ENCODE results near the gene AKAP11. TPM values are rescaled to one million over a fixed set of nuclear protein-coding genes. Genes with fewer than 3 reads are reported as not detected.

AKAP11 gene
- total and polyA plus RNA-seq, 7 donors = 2.5 to 51.2 (median 38.1) TPM

DNA sequence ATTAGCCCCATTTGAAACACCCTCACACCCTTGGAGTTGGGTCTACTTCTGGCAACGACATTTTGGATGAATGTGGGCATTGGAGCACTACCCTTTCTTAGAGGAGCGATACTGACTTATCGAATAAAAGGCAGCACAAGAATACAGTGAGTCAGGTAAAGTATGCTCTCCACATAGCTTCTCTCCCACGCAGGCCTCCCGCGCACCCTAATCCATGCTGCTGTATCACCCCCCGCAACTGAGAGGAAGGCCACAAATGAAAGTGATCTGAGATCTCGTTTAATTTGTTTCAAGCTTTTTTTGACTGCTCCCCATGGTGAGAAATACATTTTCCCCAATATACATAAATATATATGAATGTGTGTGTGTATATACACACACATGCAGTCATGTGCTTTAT lies 25.4 kb upstream of the AKAP11 start:
- no peak for TF ChIP-seq POLR2A (IDR thresholded peaks at IDR 0.05)
- no peak for TF ChIP-seq POLR2AphosphoS5 (IDR thresholded peaks at IDR 0.05)
- TF ChIP-seq EP300 (IDR thresholded peaks at IDR 0.05) = no peak
- TF ChIP-seq, protein P1, sequence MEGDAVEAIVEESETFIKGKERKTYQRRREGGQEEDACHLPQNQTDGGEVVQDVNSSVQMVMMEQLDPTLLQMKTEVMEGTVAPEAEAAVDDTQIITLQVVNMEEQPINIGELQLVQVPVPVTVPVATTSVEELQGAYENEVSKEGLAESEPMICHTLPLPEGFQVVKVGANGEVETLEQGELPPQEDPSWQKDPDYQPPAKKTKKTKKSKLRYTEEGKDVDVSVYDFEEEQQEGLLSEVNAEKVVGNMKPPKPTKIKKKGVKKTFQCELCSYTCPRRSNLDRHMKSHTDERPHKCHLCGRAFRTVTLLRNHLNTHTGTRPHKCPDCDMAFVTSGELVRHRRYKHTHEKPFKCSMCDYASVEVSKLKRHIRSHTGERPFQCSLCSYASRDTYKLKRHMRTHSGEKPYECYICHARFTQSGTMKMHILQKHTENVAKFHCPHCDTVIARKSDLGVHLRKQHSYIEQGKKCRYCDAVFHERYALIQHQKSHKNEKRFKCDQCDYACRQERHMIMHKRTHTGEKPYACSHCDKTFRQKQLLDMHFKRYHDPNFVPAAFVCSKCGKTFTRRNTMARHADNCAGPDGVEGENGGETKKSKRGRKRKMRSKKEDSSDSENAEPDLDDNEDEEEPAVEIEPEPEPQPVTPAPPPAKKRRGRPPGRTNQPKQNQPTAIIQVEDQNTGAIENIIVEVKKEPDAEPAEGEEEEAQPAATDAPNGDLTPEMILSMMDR (IDR thresholded peaks at IDR 0.05) = no peak
- Histone ChIP-seq H3K27me3 (no peaks in the 10 kb centered on the region), H3K4me1 (no peaks in the 10 kb centered on the region), H3K9me3 (no peaks in the 10 kb centered on the region), H3K27ac (no peak overlapping the region), H3K36me3 (no peaks in the 10 kb centered on the region), H3K4me3 (no peak overlapping the region)
- no peak for DNase-seq
- WGBS, 2 donors = 95 to 97% methylated on average over 8 of the region's 8 CpGs
- intact Hi-C loops (cut with DNase I) = no loop called here

DNA sequence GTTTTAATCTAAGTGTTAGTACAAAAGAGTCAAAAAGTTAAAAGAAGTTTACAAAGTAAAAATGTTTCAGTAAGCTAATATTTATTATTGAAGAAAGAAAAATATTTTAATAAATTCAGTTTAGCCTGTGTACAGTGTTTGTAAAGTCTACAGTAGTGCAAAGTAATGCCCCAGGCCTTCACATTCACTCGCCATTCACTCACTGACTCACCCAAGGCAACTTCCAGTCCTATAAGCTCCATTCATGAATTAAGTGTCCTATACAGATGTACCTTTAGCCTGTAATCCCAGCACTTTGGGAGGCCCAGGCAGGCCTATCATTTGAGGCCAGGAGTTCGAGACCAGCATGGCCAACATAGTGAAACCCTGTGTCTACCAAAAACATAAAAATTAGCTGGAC lies 24.1 kb upstream of the AKAP11 start:
- no peak for DNase-seq
- no peaks in the 10 kb centered on the region for H3K4me1 ChIP-seq
- no peaks in the 10 kb centered on the region for H3K36me3 ChIP-seq
- intact Hi-C loops (cut with DNase I) = no loop called here
- no peaks in the 10 kb centered on the region for H3K27me3 ChIP-seq
- 94 to 97% methylated on average over 2 of the region's 2 CpGs for WGBS, 2 donors
- H3K4me3 ChIP-seq = no peak overlapping the region
- no peak for TF ChIP-seq POLR2A (IDR thresholded peaks at IDR 0.05)
- no peak for TF ChIP-seq POLR2AphosphoS5 (IDR thresholded peaks at IDR 0.05)
- H3K27ac ChIP-seq = no peak overlapping the region
- H3K9me3 ChIP-seq = no peaks in the 10 kb centered on the region

DNA sequence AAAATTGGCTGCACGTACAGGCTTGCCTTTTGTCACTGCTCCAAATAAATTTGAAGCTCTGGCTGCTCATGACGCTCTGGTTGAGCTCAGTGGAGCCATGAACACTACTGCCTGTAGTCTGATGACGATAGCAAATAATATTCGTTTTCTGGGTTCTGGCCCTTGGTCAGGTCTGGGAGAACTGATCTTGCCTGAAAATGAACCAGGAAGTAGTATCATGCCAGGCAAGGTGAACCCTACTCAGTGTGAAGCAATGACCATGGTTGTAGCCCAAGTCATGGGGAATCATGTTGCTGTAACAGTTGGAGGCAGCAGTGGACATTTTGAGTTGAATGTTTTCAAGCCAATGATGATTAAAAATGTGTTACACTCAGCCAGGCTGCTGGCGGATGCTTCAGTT lies 16.1 kb upstream of the AKAP11 start:
- Histone ChIP-seq H3K36me3 (no peaks in the 10 kb centered on the region), H3K4me1 (no peaks in the 10 kb centered on the region), H3K9me3 (no peaks in the 10 kb centered on the region), H3K4me3 (no peak overlapping the region), H3K27ac (no peak overlapping the region), H3K27me3 (no peaks in the 10 kb centered on the region)
- no peak for DNase-seq
- 89% methylated on average over 5 of the region's 5 CpGs for WGBS, 2 donors
- intact Hi-C loops (cut with DNase I) = no loop called here
- TF ChIP-seq POLR2A (IDR thresholded peaks at IDR 0.05) = no peak
- TF ChIP-seq EP300 (IDR thresholded peaks at IDR 0.05) = no peak
- no peak for TF ChIP-seq POLR2AphosphoS5 (IDR thresholded peaks at IDR 0.05)
- TF ChIP-seq, protein P1 (IDR thresholded peaks at IDR 0.05) = no peak

DNA sequence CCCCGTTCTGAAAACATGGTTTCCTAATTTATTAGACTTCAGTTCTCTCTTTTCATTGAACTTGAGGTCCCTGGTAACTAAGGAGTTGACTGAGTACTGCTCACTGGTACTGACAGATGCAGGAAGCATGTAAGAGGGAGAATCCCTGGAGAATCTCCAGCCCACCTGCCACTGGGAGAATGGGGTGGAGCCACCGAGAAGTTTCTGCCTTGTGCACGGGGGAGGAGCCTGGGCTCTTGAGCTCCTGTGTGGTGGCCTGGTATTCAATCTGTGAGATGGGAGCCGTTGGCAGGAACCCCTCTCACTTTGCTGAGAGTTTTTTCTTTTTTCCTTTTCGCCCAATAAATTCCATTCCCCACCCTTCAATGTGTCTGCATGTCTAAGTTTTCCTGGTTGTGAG lies 13.2 kb upstream of the AKAP11 start:
- TF ChIP-seq EP300 (IDR thresholded peaks at IDR 0.05) (no peak), POLR2A (IDR thresholded peaks at IDR 0.05) (no peak), POLR2AphosphoS5 (IDR thresholded peaks at IDR 0.05) (no peak)
- TF ChIP-seq, protein P1 (IDR thresholded peaks at IDR 0.05) = no peak
- 84 to 87% methylated on average over 5 of the region's 5 CpGs for whole genome bisulfite sequencing, 2 donors
- intact Hi-C loops (cut with DNase I) = no loop called here

DNA sequence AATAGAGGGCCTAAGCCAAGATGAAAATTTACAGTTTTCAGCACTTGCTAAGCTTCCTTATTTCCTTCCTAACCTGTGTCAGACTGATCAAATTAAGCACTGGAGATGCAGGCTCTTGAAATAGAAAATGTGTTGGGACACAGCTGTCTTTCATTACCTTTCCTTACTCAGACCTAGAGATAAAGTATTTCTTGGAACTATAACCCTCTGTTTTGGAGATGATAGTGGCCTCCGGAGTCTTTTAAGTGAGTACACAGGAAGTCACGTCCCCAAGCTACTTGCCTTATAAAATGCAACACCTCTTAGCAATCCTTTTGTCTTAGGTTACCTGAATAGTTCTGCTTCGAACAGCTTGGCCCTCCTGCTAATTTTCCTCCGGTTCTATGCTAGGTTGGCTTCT lies 12.4 kb upstream of the AKAP11 start:
- no peak overlapping the region for H3K4me3 ChIP-seq
- DNase-seq = no peak
- WGBS, 2 donors = 86 to 89% methylated on average over 4 of the region's 4 CpGs
- no peaks in the 10 kb centered on the region for H3K36me3 ChIP-seq
- H3K9me3 ChIP-seq = no peaks in the 10 kb centered on the region
- intact Hi-C loops (cut with DNase I) = no loop called here
- no peak overlapping the region for H3K27ac ChIP-seq
- H3K4me1 ChIP-seq = no peaks in the 10 kb centered on the region
- TF ChIP-seq, protein P1 (IDR thresholded peaks at IDR 0.05) = no peak
- TF ChIP-seq POLR2A (IDR thresholded peaks at IDR 0.05) (no peak), POLR2AphosphoS5 (IDR thresholded peaks at IDR 0.05) (no peak), EP300 (IDR thresholded peaks at IDR 0.05) (no peak)
- H3K27me3 ChIP-seq = no peaks in the 10 kb centered on the region

More for the DNA sequence above, 13.2 kb upstream of the AKAP11 start:
- Histone ChIP-seq H3K4me1 (no peaks in the 10 kb centered on the region), H3K27me3 (no peaks in the 10 kb centered on the region), H3K27ac (no peak overlapping the region), H3K9me3 (no peaks in the 10 kb centered on the region), H3K36me3 (no peaks in the 10 kb centered on the region), H3K4me3 (no peak overlapping the region)
- no peak for DNase-seq
